PFSK-1 (cell line): ENCODE results near the gene SDF4.

Experiments
- FOXP2 ChIP-seq: optimal IDR thresholded peaks from 2 replicates; pipeline ENCODE3; 2011; ENCODE audit warnings: borderline replicate concordance, control low read depth, inconsistent platforms; ENCODE audit not compliant: insufficient read depth; ENCODE audit errors: extremely low read length, extremely low read depth
- POLR2AphosphoS5 ChIP-seq: IDR thresholded peaks from 2 replicates; pipeline ENCODE4 v1.6.1; 2012; ENCODE audit warnings: low read depth, mild to moderate bottlenecking, control low read depth, low read length, moderate library complexity
- REST ChIP-seq, 2 experiments: IDR thresholded peaks; 2 replicates each; pipeline versions ENCODE4 v1.6.1 to v1.8.0; 2011 to 2012; ENCODE audit warnings: low read depth in 2 of 2, low read length in 2 of 2, control low read depth in 1 of 2, inconsistent platforms in 1 of 2, mild to moderate bottlenecking in 1 of 2, moderate library complexity in 1 of 2; ENCODE audit not compliant: insufficient read depth in 1 of 2
- SIN3A ChIP-seq: IDR thresholded peaks from 2 replicates; pipeline ENCODE4 v1.6.1; 2012; ENCODE audit warnings: mild to moderate bottlenecking, low read length, moderate library complexity, borderline replicate concordance; ENCODE audit not compliant: insufficient read depth
- TAF1 ChIP-seq: IDR thresholded peaks from 2 replicates; pipeline ENCODE4 v1.6.1; 2012; ENCODE audit warnings: low read length, control low read depth, borderline replicate concordance; ENCODE audit not compliant: insufficient read depth

Gene SDF4

DNA sequence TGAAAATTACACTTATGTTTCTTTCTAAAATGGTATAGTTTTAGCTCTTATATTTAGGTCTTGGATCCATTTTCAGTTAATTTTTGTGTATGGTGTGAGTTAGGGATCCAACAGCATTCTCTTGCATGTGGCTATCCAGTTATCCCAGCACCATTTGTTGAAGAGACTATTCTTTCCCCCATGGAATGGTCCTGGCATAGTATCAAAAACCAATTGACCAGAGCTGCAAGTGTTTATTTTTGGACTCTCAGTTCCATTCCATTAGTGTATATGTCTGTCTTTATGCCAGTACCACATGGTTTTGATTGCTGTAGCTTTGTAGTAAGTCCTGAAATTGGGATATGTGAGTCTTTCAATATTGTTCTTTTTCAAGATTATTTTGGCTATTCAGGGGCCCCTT, 43.9 kb downstream of the SDF4 start:
- TF ChIP-seq REST (IDR thresholded peaks at IDR 0.05; ENCODE audit: insufficient read depth in 1 of 2, low read depth in 2 of 2, low read length in 2 of 2): no peak
- no peak for TF ChIP-seq SIN3A
- TF ChIP-seq POLR2AphosphoS5: no peak
- no peak for TF ChIP-seq FOXP2
- TF ChIP-seq TAF1: no peak

DNA sequence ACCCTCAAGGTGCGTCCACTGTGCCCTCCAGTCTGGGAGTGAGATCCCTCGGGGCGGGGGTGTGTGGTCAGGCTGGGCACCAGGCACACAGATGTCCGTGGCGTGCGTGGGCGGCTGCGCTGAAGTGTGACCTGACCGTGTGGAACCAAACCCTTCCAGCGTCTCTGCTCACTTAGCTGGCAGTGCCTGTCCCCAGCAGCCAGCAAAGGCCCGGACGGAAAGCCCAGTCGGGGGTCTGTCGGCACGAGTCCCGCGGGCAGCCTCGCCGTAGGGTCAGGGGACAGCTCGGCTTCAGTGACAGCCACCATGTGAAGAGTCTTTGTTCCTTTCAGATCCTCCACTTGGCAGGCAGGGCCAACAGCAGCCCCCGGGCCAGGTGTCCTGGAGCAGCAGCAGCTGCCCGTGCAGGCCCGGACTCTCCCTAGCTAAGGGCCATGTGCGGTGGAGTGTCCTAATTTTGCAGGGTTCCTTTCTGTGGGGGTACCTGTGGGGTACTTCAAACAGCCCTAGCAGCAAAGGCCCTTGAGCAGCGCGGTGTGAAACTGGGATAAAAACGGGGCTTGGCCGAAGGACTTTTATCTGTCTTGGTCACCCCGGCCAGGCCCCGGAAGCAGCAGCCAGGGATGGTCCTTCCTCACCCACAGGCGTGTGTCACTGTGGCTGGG, 46.6 kb downstream of the SDF4 start:
- TF ChIP-seq SIN3A: no peak
- no peak for TF ChIP-seq FOXP2
- no peak for TF ChIP-seq REST (IDR thresholded peaks at IDR 0.05; ENCODE audit: insufficient read depth in 1 of 2, low read depth in 2 of 2, low read length in 2 of 2)
- TF ChIP-seq TAF1: no peak
- TF ChIP-seq POLR2AphosphoS5: no peak

- TF ChIP-seq FOXP2: no peak
- TF ChIP-seq TAF1: no peak
- TF ChIP-seq SIN3A: no peak
- no peak for TF ChIP-seq REST (IDR thresholded peaks at IDR 0.05; ENCODE audit: insufficient read depth in 1 of 2, low read depth in 2 of 2, low read length in 2 of 2)
- TF ChIP-seq POLR2AphosphoS5: no peak
Observed at GRCh38 chr1:1183833-1184775, 47.7 kb downstream of the SDF4 start.

- TF ChIP-seq REST (IDR thresholded peaks at IDR 0.05; ENCODE audit: insufficient read depth in 1 of 2, low read depth in 2 of 2, low read length in 2 of 2) (no peak), POLR2AphosphoS5 (no peak), FOXP2 (no peak)
Observed at GRCh38 chr1:1183221-1183747, 48.5 kb downstream of the SDF4 start.
